OCI-LY7 (cell line): ENCODE measurements around the gene HPGDS. TPM values are rescaled to one million over a fixed set of nuclear protein-coding genes. Genes with fewer than 3 reads are reported as not detected.
"Not testable (repeated sequence)": the region's sequence is repeated elsewhere in the genome, so short reads cannot be mapped to it uniquely, and the experiment has no call there.

ENCODE experiments used
- BruUV-seq: library from RNA; stranded (reverse); fragments of 400-500 nt; replicated peaks from 2 replicates; lab custom pipeline; 2021; lab: Mats Ljungman, UMichigan
- CTCF ChIA-PET: fragments of 300-600 bp; sonication (Branson Sonifier 250); formaldehyde crosslinking; loops from one replicate; lab custom pipeline; 2022; ENCODE audit warnings: antibody characterized with exemption; ENCODE audit not compliant: unreplicated experiment; lab: Charles Lee
- POLR2A ChIA-PET: fragments of 300-600 bp; sonication (Branson Sonifier 250); formaldehyde crosslinking; loops from one replicate; lab custom pipeline; 2022; ENCODE audit warnings: antibody characterized with exemption; lab: Charles Lee
- DNase-seq: peaks from one replicate; pipeline ENCODE4 v3.0.0-alpha.2; 2015; ENCODE audit warnings: low spot score
- H2AFZ ChIP-seq: fragments of 200-600 bp; sonication (generic), shearing (Covaris generic); 2 replicates; pipeline ENCODE4 v1.6.1; 2014; ENCODE audit warnings: mild to moderate bottlenecking, antibody characterized with exemption, low read length, moderate library complexity
- H3K27ac ChIP-seq: fragments of 200-600 bp; sonication (generic); 2 replicates; pipeline ENCODE4 v1.5.1; 2014; ENCODE audit warnings: mixed run types, low read depth, mild to moderate bottlenecking, moderate library complexity, low read length, inconsistent platforms; ENCODE audit not compliant: poor library complexity, severe bottlenecking
- H3K36me3 ChIP-seq: fragments of 200-600 bp; sonication (generic); 2 replicates; pipeline ENCODE4 v1.6.1; 2014; ENCODE audit warnings: mild to moderate bottlenecking, antibody characterized with exemption, low read length, moderate library complexity, mixed read lengths; ENCODE audit not compliant: insufficient read depth
- H3K4me1 ChIP-seq: fragments of 200-600 bp; sonication (generic); 2 replicates; pipeline ENCODE4 v1.5.1; 2014; ENCODE audit warnings: mild to moderate bottlenecking, low read length; ENCODE audit not compliant: insufficient read depth, poor library complexity, severe bottlenecking
- H3K4me2 ChIP-seq: fragments of 200-600 bp; sonication (generic); 2 replicates; pipeline ENCODE4 v1.6.1; 2014; ENCODE audit warnings: mild to moderate bottlenecking, low read length
- H3K4me3 ChIP-seq: fragments of 200-600 bp; sonication (generic); 2 replicates; pipeline ENCODE4 v1.5.1; 2014; ENCODE audit warnings: mild to moderate bottlenecking, low read depth, low read length; ENCODE audit not compliant: poor library complexity, severe bottlenecking
- H3K79me2 ChIP-seq: fragments of 200-600 bp; sonication (generic); 2 replicates; pipeline ENCODE4 v1.6.1; 2016; ENCODE audit warnings: low read depth, mild to moderate bottlenecking, low read length, moderate library complexity, mixed read lengths; ENCODE audit not compliant: insufficient read depth
- H3K9me2 ChIP-seq: fragments of 200-600 bp; sonication (generic); 2 replicates; pipeline ENCODE4 v1.6.1; 2016; ENCODE audit warnings: mild to moderate bottlenecking, low read length, mixed read lengths; ENCODE audit not compliant: insufficient read depth
- H3K9me3 ChIP-seq: fragments of 200-600 bp; sonication (generic); 2 replicates; pipeline ENCODE4 v1.6.1; 2014; ENCODE audit warnings: mild to moderate bottlenecking, mixed run types, low read length, mixed read lengths
- H4K20me1 ChIP-seq: fragments of 200-600 bp; sonication (generic); 2 replicates; pipeline ENCODE4 v1.6.1; 2014; ENCODE audit warnings: mild to moderate bottlenecking, antibody characterized with exemption, low read length, moderate library complexity, mixed read lengths; ENCODE audit not compliant: insufficient read depth
- CTCF ChIP-seq: fragments of 200-600 bp; sonication (generic); conservative IDR thresholded peaks from 2 replicates; pipeline ENCODE4 v1.5.1; 2014; ENCODE audit warnings: mild to moderate bottlenecking, antibody characterized with exemption, low read length, moderate library complexity, mixed read lengths
- EZH2phosphoT487 ChIP-seq: fragments of 200-600 bp; sonication (generic); IDR thresholded peaks from 2 replicates; pipeline ENCODE4 v1.6.1; 2018; ENCODE audit warnings: low read depth, borderline replicate concordance, mild to moderate bottlenecking, mixed run types, antibody characterized with exemption, low read length, moderate library complexity, mixed read lengths
- intact Hi-C: fragments of 100-400 bp; cut with micrococcal nuclease; formaldehyde crosslinking; loops from one replicate; pipeline ENCODE4 v1.10.0; 2022; ENCODE audit not compliant: unreplicated experiment
- total RNA-seq, 2 experiments: library from RNA; depleted of rRNA in 1 of 2; stranded (reverse); fragments of >200 nt in 1 of 2; shearing (Covaris generic) in 1 of 2; gene quantifications; 2 replicates each; pipeline ENCODE4 v1.2.3, GENCODE V29; 2014 to 2022

The HPGDS gene
- total RNA-seq, 2 experiments from 2014 or later: not detected

- no peaks in the 10 kb centered on the region for H3K9me2 ChIP-seq
- no peak for DNase-seq
- no peaks in the 10 kb centered on the region for H4K20me1 ChIP-seq
- no peaks in the 10 kb centered on the region for H3K79me2 ChIP-seq
- H3K27ac ChIP-seq: no peak overlapping the region
- no peaks in the 10 kb centered on the region for H3K4me1 ChIP-seq
- no peak overlapping the region for H2AFZ ChIP-seq
- H3K36me3 ChIP-seq: no peaks in the 10 kb centered on the region
- TF ChIP-seq CTCF: no peak
- no peak for TF ChIP-seq EZH2phosphoT487
- H3K4me3 ChIP-seq: no peak overlapping the region
- H3K9me3 ChIP-seq: no peaks in the 10 kb centered on the region
- H3K4me2 ChIP-seq: no peak overlapping the region
- ChIA-PET CTCF (no interaction called here), POLR2A (no interaction called here)
- intact Hi-C loops: loop anchor here (2.0 to 5.0 kb wide), 2 partner anchors 85 to 597 kb away; no protein-coding TSS in a partner anchor
- no TSS peak for BruUV-seq
These were observed 47.1 kb upstream of the HPGDS start for GRCh38 chr4:94389595-94390267.

GRCh38 chr4:94387965-94388364, 45.3 kb upstream of the HPGDS start:
- CTCF ChIA-PET: not testable (repeated sequence)

GRCh38 chr4:94385452-94385851, 42.8 kb upstream of the HPGDS start:
- intact Hi-C loops, H3K9me2 ChIP-seq, CTCF ChIA-PET: not testable (repeated sequence)

More at GRCh38 chr4:94387965-94388364, 45.3 kb upstream of the HPGDS start:
- BruUV-seq, H3K79me2 ChIP-seq, H3K9me2 ChIP-seq, H3K36me3 ChIP-seq, intact Hi-C loops, H3K4me1 ChIP-seq, H3K4me2 ChIP-seq, H3K4me3 ChIP-seq, DNase-seq, H4K20me1 ChIP-seq, H3K9me3 ChIP-seq, H3K27ac ChIP-seq, H2AFZ ChIP-seq, POLR2A ChIA-PET: not testable (repeated sequence)

GRCh38 chr4:94382891-94383290, 40.3 kb upstream of the HPGDS start:
- DNase-seq, POLR2A ChIA-PET, H3K9me2 ChIP-seq, H3K4me1 ChIP-seq, H4K20me1 ChIP-seq, H3K79me2 ChIP-seq, H3K4me2 ChIP-seq, intact Hi-C loops, CTCF ChIA-PET, H2AFZ ChIP-seq, H3K9me3 ChIP-seq, BruUV-seq, H3K36me3 ChIP-seq, H3K27ac ChIP-seq, H3K4me3 ChIP-seq: not testable (repeated sequence)

More at GRCh38 chr4:94385452-94385851, 42.8 kb upstream of the HPGDS start:
- H2AFZ ChIP-seq, H3K9me3 ChIP-seq, H3K4me1 ChIP-seq, H3K4me3 ChIP-seq, DNase-seq, POLR2A ChIA-PET, H3K4me2 ChIP-seq, H4K20me1 ChIP-seq, H3K79me2 ChIP-seq, H3K27ac ChIP-seq, H3K36me3 ChIP-seq, BruUV-seq: not testable (repeated sequence)
